ENCODE data around the gene CHRNA1. TPM values are rescaled to one million over a fixed set of nuclear protein-coding genes. Genes with fewer than 3 reads are reported as not detected.

The CHRNA1 gene
- total RNA-seq, 2 experiments from 2014 or later = not detected

- Histone ChIP-seq H2AFZ (ENCODE audit: low read length) (no peak overlapping the region), H3K79me2 (ENCODE audit: insufficient read depth, low read depth, low read length) (no peaks in the 10 kb centered on the region), H3K4me1 (ENCODE audit: insufficient read depth, low read length, poor library complexity, severe bottlenecking) (no peaks in the 10 kb centered on the region), H4K20me1 (ENCODE audit: insufficient read depth, low read length) (no peaks in the 10 kb centered on the region), H3K4me2 (ENCODE audit: low read length) (no peak overlapping the region), H3K36me3 (ENCODE audit: insufficient read depth, low read length) (no peaks in the 10 kb centered on the region), H3K9me2 (ENCODE audit: insufficient read depth, low read length) (no peaks in the 10 kb centered on the region; the same call in 1 of the 2 replicates), H3K27ac (ENCODE audit: low read depth, low read length, poor library complexity, severe bottlenecking) (no peak overlapping the region), H3K4me3 (ENCODE audit: low read depth, low read length, poor library complexity, severe bottlenecking) (no peak overlapping the region), H3K9me3 (ENCODE audit: low read length) (no peaks in the 10 kb centered on the region)
- POLR2A ChIA-PET = no interaction called here
- intact Hi-C loops (cut with micrococcal nuclease; ENCODE audit: unreplicated experiment) = no loop called here
- BruUV-seq (replicated peaks) = no TSS peak
- DNase-seq (ENCODE audit: low spot score) = no peak
- CTCF ChIA-PET (ENCODE audit: unreplicated experiment) = no interaction called here
- TF ChIP-seq CTCF (conservative IDR thresholded peaks at IDR 0.05; ENCODE audit: low read length) (no peak), EZH2phosphoT487 (IDR thresholded peaks at IDR 0.05; ENCODE audit: borderline replicate concordance, low read depth, low read length) (no peak)
These were observed 4.3 kb upstream of the CHRNA1 start for GRCh38 chr2:174768557-174768956.

- ChIA-PET POLR2A (no interaction called here), CTCF (ENCODE audit: unreplicated experiment) (no interaction called here)
- DNase-seq (ENCODE audit: low spot score) = no peak
- H3K79me2 ChIP-seq (ENCODE audit: insufficient read depth, low read depth, low read length) = no peaks in the 10 kb centered on the region
- no peak overlapping the region for H2AFZ ChIP-seq (ENCODE audit: low read length)
- H3K4me3 ChIP-seq (ENCODE audit: low read depth, low read length, poor library complexity, severe bottlenecking) = no peak overlapping the region
- no peak for TF ChIP-seq CTCF (conservative IDR thresholded peaks at IDR 0.05; ENCODE audit: low read length)
- no peak for TF ChIP-seq EZH2phosphoT487 (IDR thresholded peaks at IDR 0.05; ENCODE audit: borderline replicate concordance, low read depth, low read length)
- no peaks in the 10 kb centered on the region for H3K4me1 ChIP-seq (ENCODE audit: insufficient read depth, low read length, poor library complexity, severe bottlenecking)
- no peak overlapping the region for H3K4me2 ChIP-seq (ENCODE audit: low read length)
- no peak overlapping the region for H3K27ac ChIP-seq (ENCODE audit: low read depth, low read length, poor library complexity, severe bottlenecking)
- H3K36me3 ChIP-seq (ENCODE audit: insufficient read depth, low read length) = no peaks in the 10 kb centered on the region
- BruUV-seq (replicated peaks) = no TSS peak
- intact Hi-C loops (cut with micrococcal nuclease; ENCODE audit: unreplicated experiment) = no loop called here
- H3K9me3 ChIP-seq (ENCODE audit: low read length) = no peaks in the 10 kb centered on the region
- no peaks in the 10 kb centered on the region for H4K20me1 ChIP-seq (ENCODE audit: insufficient read depth, low read length)
- no peaks in the 10 kb centered on the region for H3K9me2 ChIP-seq (ENCODE audit: insufficient read depth, low read length)
These were observed 2.0 kb upstream of the CHRNA1 start for GRCh38 chr2:174766271-174766670.

- BruUV-seq (replicated peaks) = no TSS peak
- no peaks in the 10 kb centered on the region for H3K36me3 ChIP-seq (ENCODE audit: insufficient read depth, low read length)
- ChIA-PET POLR2A (no interaction called here), CTCF (ENCODE audit: unreplicated experiment) (no interaction called here)
- no peaks in the 10 kb centered on the region for H3K9me2 ChIP-seq (ENCODE audit: insufficient read depth, low read length)
- no peak overlapping the region for H3K4me2 ChIP-seq (ENCODE audit: low read length)
- H3K9me3 ChIP-seq (ENCODE audit: low read length) = no peaks in the 10 kb centered on the region
- H4K20me1 ChIP-seq (ENCODE audit: insufficient read depth, low read length) = no peaks in the 10 kb centered on the region
- H3K4me1 ChIP-seq (ENCODE audit: insufficient read depth, low read length, poor library complexity, severe bottlenecking) = no peaks in the 10 kb centered on the region
- TF ChIP-seq CTCF (conservative IDR thresholded peaks at IDR 0.05; ENCODE audit: low read length) = no peak
- no peak for TF ChIP-seq EZH2phosphoT487 (IDR thresholded peaks at IDR 0.05; ENCODE audit: borderline replicate concordance, low read depth, low read length)
- intact Hi-C loops (cut with micrococcal nuclease; ENCODE audit: unreplicated experiment) = no loop called here
- H3K27ac ChIP-seq (ENCODE audit: low read depth, low read length, poor library complexity, severe bottlenecking) = no peak overlapping the region
- no peak overlapping the region for H3K4me3 ChIP-seq (ENCODE audit: low read depth, low read length, poor library complexity, severe bottlenecking)
- no peaks in the 10 kb centered on the region for H3K79me2 ChIP-seq (ENCODE audit: insufficient read depth, low read depth, low read length)
- no peak for DNase-seq (ENCODE audit: low spot score)
- H2AFZ ChIP-seq (ENCODE audit: low read length) = no peak overlapping the region
These were observed 1.3 kb upstream of the CHRNA1 start for GRCh38 chr2:174765576-174765975.
